Middle frontal gyrus (tissue), 1 donor: ENCODE results near the gene TEX14.
"Not testable (repeated sequence)": the region's sequence is repeated elsewhere in the genome, so short reads cannot be mapped to it uniquely, and the experiment has no call there.

Experiments used
- DNase-seq: peaks from one replicate; pipeline ENCODE4 v3.0.0-alpha.2; 2015; ENCODE audit warnings: low spot score; ENCODE audit errors: extremely low spot score

Gene TEX14

DNA sequence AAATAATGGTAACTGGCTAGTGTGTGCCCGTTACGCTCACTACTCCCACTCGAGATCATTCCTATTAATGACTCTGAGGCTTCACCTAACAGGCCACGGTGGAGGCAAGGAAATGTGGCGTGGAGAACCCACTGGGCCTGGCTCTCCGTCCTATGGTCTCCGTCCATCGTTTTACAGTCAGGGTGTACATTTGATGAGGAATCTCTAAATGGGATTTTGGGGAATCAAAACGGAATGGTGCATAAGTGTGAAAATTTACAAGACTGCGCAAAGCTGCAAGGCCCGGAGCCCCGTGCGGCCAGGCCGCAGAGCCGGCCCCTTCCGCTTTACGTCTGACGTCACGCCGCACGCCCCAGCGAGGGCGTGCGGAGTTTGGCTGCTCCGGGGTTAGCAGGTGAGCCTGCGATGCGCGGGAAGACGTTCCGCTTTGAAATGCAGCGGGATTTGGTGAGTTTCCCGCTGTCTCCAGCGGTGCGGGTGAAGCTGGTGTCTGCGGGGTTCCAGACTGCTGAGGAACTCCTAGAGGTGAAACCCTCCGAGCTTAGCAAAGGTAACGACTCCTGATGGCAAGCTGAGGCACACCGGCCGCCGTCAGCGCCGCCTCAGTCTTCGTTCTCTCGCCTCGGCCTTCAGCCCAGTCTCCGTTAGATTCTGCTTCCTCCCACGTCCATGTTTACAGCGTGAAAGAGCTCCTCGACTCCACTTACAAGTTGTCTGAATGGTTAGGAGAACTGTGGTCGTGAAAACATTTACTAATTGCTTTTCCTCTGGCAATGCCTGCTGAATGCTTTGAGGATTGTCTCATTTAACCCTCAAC is 602 bp upstream of the TEX14 start, which contains the start of gene RAD51C:
RAD51C (plus strand) TSS at position 364 of the 817 bp plus-strand sequence; CDS start at position 406, 42 bp downstream.
- peak; percentile 86 for DNase-seq

DNA sequence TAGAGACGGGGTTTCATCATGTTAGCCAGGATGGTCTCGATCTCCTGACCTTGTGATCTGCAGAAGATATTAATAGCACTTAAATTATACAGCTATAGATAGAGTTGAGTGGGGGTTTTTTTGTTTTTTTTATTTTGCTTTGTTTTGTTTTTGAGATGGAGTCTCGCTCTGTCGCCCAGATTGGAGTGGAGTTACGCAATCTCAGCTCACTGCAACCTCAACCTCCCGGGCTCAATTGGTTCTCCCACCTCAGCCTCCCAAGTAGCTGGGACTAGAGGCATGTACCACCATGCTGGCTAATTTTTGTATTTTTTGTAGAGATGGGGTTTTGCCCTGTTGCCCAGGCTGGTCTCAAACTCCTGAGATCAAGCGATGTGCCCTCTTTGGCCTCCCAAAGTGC is 1.8 kb downstream of the TEX14 start:
- not testable (repeated sequence) for DNase-seq

DNA sequence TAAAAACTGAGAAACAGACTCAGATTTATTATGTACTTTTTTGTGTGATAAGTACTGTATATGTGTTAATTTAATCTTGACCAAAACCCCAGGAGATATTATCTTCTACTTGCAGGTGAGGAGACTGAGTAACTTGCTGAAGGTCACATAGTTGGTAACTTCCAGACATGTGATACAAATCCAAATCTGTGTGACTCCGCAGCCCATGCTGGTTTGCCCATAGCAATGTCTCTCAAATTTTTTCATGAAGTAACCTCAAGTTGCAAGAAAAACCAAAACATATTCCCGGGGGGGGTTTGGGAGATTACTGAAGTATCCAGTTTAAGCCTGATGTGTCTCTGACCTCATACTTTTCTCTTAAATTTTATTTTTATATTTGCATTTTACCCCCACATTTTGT is 3.3 kb downstream of the TEX14 start:
- no peak for DNase-seq

DNA sequence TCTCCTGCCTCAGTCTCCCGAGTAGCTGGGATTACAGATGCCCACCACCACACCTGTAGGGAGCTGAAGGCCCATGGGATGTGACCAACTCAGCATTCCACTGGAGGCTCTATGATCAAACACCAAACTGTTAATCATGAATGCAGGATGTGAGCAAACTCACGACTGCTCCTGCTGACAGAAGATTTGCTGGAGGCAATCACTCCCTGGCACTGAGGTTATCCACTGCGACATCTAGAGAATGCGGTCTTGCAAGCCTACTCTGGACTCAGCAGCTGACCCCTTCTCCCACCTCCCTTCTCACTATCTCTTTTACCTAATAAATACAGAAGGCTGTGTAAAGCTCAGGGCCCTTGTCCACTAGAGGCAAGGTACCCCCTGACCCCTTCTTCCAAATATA is 4.9 kb downstream of the TEX14 start:
- no peak for DNase-seq

- DNase-seq, result not testable (repeated sequence)
These were observed 7.4 kb downstream of the TEX14 start for GRCh38 chr17:58684462-58684861.

DNA sequence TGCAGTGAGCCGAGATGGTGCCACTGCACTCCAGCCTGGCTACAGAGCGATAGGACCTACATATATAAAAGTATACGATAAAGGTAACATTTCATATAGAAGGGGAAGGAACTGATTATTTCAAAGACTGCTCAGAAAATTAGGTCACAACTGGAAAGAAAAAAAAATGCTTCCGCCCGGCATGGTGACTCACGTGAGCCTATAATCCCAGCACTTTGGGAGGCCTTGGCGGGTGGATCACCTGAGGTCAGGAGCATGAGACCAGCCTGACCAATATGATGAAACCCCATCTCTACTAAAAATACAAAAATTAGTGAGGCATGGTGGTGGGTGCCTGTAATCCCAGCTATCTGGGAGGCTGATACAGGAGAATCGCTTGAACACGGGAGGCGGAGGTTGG is 7.8 kb downstream of the TEX14 start:
- DNase-seq, result no peak

- no peak for DNase-seq
These were observed 11.8 kb downstream of the TEX14 start for GRCh38 chr17:58680038-58680369.

- no peak for DNase-seq
These were observed 12.4 kb downstream of the TEX14 start for GRCh38 chr17:58679263-58680037.

- DNase-seq, result not testable (repeated sequence)
These were observed 13.6 kb downstream of the TEX14 start for GRCh38 chr17:58678287-58678686.

DNA sequence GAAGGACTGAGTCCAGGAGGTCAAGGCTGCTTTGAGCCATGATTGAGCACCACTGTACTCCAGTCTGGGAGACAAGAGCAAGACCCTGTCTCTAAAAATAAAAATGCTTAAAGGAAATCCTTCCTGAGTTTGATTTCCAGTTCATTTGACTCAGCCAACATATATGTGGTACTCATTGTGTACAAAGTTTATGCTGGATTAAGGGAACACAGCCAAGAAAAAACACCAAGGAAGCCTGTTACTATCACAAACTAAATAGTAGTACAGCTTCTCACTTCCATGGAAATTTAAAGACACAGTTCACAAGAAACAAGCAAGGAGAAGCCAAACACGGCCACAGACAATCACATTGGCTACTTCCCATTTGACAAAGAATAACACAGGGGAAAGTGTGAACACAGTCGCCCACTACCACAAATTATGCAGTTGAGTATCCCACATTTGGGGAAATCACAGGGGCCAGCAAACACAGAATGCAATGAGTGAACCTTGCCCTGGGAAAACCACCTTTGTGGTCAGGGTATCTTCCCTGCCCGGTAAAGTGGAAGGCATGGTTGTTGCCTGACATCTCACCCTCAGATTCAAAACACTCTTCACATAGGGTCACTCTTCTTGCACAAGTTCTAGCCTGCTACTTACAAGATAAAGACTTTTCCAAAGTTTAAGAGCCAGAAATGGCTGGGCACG is 14.5 kb downstream of the TEX14 start:
- DNase-seq, result no peak

DNA sequence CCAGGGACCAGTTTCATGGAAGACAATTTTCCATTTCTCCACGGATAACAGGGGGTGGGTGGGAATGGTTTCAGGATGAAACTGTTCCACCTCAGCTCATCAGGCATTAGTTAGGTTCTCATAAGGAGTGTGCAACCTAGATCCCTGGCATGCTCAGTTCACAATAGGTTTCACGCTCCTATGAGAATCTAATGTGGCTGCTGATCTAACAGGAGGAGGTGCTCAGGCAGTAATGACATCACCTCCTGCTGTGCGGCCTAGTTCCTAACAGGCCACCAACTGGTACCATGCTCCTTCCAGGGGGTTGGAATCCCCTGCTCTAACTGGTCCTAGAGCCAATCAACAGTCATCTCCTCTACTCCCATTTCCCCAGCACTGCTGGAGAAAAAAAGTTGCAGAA is 19.9 kb downstream of the TEX14 start:
- no peak for DNase-seq

DNA sequence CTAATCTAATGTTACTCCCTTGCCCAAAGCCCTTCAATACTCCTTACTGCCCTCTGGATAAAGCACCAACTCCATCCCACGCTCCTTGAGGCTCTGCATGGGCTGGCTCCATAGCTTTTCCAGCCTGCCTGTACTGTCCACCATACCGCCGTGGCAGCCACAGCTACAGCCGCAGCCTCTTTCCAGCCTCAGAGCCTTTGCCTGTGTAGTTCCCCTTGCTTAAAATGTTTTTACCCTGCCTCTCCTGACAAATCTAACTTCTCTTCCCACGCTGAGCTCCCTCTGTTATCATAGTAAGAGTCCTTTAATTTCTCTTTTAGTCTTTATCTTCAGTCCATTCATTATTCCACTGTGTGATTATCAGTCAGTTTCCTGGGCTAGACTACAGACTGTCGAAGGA is 22.0 kb downstream of the TEX14 start:
- DNase-seq, result no peak

- DNase-seq, result no peak
These were observed 23.3 kb downstream of the TEX14 start for GRCh38 chr17:58668598-58668935.

GRCh38 chr17:58667934-58668597 is 23.8 kb downstream of the TEX14 start:
- DNase-seq, result no peak

GRCh38 chr17:58666858-58667267 is 25.0 kb downstream of the TEX14 start:
- no peak for DNase-seq

- DNase-seq, result no peak
These were observed 25.6 kb downstream of the TEX14 start for GRCh38 chr17:58665946-58666857.

- no peak for DNase-seq
These were observed 27.5 kb downstream of the TEX14 start for GRCh38 chr17:58664302-58664701.

DNA sequence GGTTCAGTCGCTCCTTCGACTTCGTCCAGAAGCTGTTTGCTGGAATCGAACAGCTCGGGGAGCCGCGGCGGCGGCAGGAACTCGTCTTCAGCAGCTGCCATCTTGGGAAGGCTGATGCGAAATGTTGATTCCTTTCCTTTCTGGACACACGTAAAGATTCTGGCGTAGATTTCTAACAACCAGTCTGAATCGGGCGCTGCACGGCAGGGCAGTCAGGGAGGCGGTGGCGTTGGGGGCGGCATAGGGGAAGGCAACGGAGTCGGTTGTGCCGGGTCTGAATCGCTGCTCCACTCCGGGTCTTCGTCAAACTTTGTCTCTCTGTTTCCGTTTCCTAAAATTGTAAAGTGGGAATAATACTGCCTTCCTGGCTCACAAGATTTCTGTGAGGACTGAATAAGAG is 30.3 kb downstream of the TEX14 start:
- DNase-seq, result no peak

- DNase-seq, result no peak
These were observed 31.2 kb downstream of the TEX14 start for GRCh38 chr17:58660621-58661020.

- DNase-seq, result not testable (repeated sequence)
These were observed 32.1 kb downstream of the TEX14 start for GRCh38 chr17:58659714-58660084.
